NCI-H2196 (cell line): Measurements from ENCODE around the gene SCUBE1.

Experiments used
- DNase-seq: peaks from one replicate; lab custom pipeline; 2025; ENCODE audit not compliant: unreplicated experiment; lab: John Stamatoyannopoulos, UW

SCUBE1 gene

GRCh38 chr22:43329061-43329460 is 14.1 kb downstream of the SCUBE1 start:
- DNase-seq = no peak

DNA sequence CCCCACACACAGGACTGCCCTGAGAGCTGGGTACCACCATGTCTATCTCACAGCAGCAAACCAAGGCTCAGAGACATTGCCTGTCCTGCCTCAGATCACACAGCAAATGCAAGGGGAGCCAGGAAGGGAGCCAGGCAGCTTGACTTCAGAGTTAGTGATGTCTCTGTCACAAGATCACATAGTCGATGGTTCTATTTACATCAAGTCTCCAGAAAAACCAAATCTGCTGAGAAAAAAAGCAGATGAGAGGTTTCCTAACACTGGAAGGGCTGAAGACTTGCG is 16.1 kb downstream of the SCUBE1 start:
- DNase-seq = no peak

GRCh38 chr22:43326331-43327156 is 16.6 kb downstream of the SCUBE1 start:
- DNase-seq = no peak

GRCh38 chr22:43325176-43325575 is 18.0 kb downstream of the SCUBE1 start:
- no peak for DNase-seq

- no peak for DNase-seq
Observed at GRCh38 chr22:43320943-43321900, 21.9 kb downstream of the SCUBE1 start.

DNA sequence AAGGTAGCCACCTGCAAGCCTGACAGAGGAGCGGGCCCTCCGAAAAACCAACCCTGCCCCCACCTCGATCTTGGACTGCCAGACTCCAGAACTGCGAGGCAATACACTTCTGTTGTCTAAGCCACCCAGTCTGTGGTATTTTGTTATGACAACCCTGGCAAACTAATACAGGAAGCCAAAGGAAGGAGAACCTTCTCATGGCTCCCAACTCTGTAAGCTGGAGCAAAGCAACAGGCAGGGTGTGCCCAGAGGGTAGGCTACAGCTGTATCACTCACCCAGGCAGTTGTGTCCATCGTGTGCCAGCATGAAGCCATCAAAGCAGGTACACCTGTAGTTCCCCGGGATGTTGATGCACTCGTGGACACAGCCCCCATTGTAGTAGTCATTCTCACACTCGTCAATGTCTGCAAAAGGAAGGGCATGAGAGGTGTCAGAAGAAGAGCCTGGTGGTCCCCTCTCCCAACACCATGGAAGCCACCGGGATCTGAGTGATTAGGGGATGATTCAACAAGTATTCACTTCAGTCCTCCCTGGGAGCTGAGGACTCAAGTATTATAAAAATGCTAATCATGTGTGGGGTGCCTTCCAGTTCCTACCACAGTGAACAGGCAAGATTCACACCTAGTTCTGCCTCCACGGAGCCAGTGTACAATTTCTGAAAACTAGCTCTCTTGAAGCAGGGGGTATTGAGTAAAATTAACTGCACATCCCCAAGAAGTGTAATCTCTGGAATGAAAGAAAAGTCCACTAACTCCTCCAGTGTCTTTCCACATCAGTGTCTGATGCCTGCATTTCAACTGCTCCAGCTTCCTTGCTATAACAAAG is 23.3 kb downstream of the SCUBE1 start:
- no peak for DNase-seq

DNA sequence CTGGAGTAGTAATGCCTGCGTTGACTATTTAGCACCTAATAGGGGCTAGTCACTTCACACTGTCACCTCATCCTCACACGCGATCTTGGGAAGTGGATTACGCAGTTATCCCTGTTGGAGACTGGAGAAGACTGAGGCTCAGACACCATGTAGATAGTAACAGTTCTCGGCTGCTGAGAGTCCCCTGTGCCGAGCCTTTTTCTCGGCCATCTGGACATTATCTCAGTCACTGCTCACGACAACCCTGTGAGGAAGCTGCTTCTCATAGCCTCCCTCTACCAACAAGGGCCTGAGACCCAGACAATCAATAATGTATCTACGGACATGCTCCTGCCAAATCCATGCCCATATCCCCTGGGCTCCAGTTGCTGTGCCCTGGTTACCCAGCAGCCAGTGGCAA is 25.9 kb downstream of the SCUBE1 start:
- no peak for DNase-seq

DNA sequence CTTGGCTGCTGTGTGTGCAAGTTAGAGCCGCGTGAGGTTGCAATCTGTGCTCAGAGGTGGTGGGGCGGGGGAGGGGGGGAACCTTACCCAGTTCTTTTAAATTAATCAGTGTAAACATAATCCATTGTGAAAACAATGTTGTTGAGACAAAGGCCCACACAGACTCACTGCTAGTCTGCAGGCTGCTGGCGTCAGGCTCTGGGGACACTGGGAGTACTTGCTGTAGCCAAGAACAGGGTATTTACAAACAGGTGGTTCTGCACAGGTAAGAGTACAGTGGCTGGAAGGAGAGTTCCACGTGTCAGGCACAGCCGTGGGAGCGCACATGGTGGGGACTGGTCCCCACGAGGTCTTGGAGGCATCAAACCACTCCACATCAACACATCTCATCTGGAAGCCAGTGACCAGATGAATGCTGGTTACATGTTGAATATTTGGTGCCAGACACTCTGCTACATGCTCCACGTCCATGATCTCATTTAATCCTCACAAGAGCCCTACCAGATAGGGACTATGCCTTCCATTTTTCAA is 27.4 kb downstream of the SCUBE1 start:
- no peak for DNase-seq

DNA sequence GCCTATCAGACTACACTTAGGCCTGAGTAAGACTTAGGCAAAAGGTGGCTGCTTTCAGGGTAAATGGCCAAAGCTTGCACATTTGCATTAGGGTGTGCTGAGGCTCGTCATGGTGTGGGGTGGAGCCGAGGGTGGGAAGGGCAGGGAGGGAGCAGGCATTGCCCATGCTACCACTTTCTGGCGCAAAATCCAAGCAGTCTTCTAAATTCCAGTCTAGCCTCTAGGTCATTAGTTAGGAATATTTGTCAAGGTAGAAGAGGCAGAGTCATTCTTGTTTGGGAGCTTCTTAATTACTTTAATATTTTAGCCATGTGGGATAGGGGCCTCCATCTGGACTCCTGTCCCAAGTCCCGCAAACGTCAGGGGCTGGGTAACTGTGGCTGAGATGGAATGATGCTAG is 28.6 kb downstream of the SCUBE1 start:
- DNase-seq = no peak

DNA sequence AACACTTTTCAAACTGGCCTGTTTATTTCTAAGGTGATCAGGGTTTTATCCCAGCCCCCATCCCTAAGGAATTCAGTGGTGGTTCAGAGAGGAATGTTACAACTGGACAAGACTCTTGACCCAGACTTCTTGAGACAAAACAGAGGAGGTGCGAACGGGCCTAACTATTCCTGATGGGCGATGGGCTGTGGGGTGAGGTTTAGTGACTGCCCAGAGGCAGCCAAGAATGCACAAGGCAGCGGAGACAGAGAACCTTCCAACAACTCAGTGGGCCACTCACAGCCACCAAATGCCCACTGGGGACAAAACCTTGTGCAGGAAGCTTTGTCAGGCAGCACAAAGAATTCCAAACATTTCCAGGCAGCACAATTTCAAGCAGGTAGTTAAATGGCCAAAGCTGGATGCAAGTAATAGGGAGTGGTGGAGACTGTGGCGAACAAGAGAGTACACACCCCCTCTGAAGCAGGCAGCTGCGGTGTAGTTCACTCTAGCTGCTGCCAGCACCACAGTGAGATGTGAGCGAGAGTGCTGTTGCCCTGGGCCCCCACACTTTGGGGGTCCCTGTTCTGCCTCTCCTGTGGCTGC is 29.2 kb downstream of the SCUBE1 start:
- DNase-seq = no peak

GRCh38 chr22:43313244-43313889 is 29.8 kb downstream of the SCUBE1 start:
- no peak for DNase-seq

DNA sequence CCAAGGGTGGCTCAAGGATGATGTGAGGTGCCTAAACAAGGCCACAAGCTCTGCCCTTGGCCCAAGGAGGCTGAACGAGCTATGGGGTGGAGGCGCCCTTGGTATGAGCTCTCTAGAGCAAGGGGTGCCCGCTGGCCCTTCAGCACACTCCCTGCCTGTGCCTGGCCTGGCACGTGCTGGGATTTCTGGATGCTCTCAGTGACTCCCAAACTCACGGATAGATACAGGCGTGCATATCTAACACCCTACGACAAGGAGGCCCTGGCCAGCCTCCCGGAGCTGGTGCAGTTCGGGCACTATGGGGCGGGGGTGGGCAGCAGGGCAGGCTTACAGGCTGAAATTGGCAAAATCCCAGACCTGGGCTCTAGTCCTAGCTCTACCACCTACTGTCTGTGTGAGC is 30.6 kb downstream of the SCUBE1 start:
- DNase-seq = no peak

DNA sequence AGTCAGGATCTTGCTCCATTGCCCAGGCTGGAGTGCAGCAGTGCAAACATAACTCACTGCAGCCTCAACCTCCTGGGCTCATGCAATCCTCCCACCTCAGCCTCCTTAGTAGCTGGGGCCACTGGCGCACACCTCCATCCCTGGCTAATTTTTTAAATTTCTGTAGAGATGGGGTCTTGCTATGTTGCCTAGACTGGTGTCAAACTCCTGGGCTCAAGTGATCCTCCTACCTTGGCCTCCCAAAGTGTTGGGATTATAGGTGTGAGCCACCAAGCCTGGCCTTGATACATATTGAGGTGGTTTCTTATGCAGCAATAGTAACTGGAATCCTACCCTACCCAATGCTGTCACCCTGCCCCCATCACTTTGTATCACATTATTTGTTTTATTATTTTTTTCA is 32.4 kb downstream of the SCUBE1 start:
- no peak for DNase-seq

DNA sequence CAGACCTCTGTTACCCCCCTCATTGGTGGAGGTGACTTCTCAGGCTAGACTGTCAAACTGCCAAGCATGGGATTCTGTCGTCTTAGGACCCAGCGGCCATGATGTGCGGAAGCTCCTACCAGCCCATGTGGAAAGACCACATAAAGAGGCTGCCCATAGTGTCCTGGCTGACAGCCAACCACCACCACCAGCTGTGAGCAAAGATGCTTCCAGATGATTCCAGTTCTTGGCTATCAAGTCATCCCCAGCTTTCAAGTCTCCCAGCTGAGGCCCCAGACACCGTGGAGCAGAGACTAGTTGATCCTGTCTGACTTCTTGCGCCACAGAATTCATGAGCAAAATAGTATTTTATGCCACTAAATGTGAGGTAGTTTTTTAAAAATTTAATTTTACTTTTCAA is 32.9 kb downstream of the SCUBE1 start:
- no peak for DNase-seq

GRCh38 chr22:43308836-43309235 is 34.3 kb downstream of the SCUBE1 start:
- DNase-seq = peak; percentile 56

DNA sequence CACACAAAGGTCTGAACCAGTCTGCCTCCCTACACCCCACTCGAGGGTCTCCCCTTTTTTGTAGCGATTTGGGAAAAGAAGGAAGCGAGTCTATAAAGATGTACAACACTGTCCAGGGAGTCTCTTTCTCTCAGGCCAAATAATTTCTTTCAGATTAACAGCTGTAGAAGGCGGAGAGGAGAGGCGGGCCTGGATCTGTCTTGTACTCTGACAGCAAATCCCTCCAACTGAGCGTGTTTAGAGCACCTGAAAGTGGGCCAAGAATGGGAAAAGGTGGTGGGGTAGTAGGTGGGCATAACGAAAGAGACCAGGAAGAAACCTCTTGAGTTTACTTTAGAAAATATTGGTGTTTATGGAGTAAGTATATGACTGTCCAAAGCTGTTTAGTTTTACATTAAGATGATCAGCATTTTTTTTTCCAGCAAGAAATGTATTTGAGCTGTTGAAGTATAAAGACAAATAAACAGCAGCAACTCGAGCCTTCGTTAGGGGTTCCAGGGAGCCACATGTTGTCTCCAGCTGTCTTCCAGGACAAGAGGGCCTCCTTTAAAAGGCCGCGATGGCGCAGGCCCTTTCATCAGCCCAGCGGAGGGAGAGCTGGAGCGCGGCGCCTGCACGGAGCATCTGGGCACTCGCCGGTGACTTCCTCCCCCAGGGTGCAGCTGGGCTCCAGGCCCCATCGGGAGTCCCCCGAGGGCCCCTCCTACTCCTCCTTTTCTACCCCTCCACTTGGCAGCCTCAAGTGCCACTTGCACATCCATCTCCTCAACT is 34.9 kb downstream of the SCUBE1 start:
- peak; percentile 56 for DNase-seq

- no peak for DNase-seq
Observed at GRCh38 chr22:43305806-43306205, 37.4 kb downstream of the SCUBE1 start.

GRCh38 chr22:43304831-43305590 is 38.2 kb downstream of the SCUBE1 start:
- DNase-seq = no peak

GRCh38 chr22:43303751-43304150 is 39.4 kb downstream of the SCUBE1 start:
- no peak for DNase-seq
